GM19351 (cell line): ENCODE measurements around the gene PSPH.
A peak's percentile ranks its signal among the peaks of the same experiment; 100 is the strongest.

ENCODE experiments used
- ATAC-seq: cut with Tn5 transposase; IDR thresholded peaks from one replicate; pipeline ENCODE4 v1.9.1; 2021; ENCODE audit warnings: mild to moderate bottlenecking, moderate library complexity; ENCODE audit not compliant: unreplicated experiment

PSPH gene

GRCh38 chr7:56007891-56008290 is 43.4 kb downstream of the PSPH start:
- ATAC-seq = no peak

GRCh38 chr7:56007167-56007652 is 44.0 kb downstream of the PSPH start:
- ATAC-seq = no peak

- no peak for ATAC-seq
These were observed 47.5 kb downstream of the PSPH start for GRCh38 chr7:56003749-56004148.

- no peak for ATAC-seq
These were observed 54.3 kb downstream of the PSPH start for GRCh38 chr7:55996856-55997500.

GRCh38 chr7:55992346-55992745 is 58.9 kb downstream of the PSPH start:
- no peak for ATAC-seq

- ATAC-seq = no peak
These were observed 67.7 kb downstream of the PSPH start for GRCh38 chr7:55983537-55983936.

GRCh38 chr7:55980266-55980665 is 71.0 kb downstream of the PSPH start:
- no peak for ATAC-seq

GRCh38 chr7:55977831-55978230 is 73.4 kb downstream of the PSPH start:
- ATAC-seq = no peak

GRCh38 chr7:55975988-55976633 is 75.1 kb downstream of the PSPH start:
- ATAC-seq = no peak

- ATAC-seq = no peak
These were observed 77.4 kb downstream of the PSPH start for GRCh38 chr7:55973747-55974250.

GRCh38 chr7:55970978-55971377 is 80.3 kb downstream of the PSPH start:
- ATAC-seq = no peak

GRCh38 chr7:55970561-55970960 is 80.7 kb downstream of the PSPH start:
- ATAC-seq = no peak

- no peak for ATAC-seq
These were observed 81.9 kb downstream of the PSPH start for GRCh38 chr7:55969391-55969790.

GRCh38 chr7:55966851-55967250 is 84.4 kb downstream of the PSPH start:
- no peak for ATAC-seq

GRCh38 chr7:55965805-55966421 is 85.3 kb downstream of the PSPH start:
- ATAC-seq = no peak

GRCh38 chr7:55965100-55965470 is 86.2 kb downstream of the PSPH start:
- ATAC-seq = no peak

- peak; percentile 80 for ATAC-seq
These were observed 86.8 kb downstream of the PSPH start, which contains the start of gene NIPSNAP2 for GRCh38 chr7:55964261-55965099. Gene NIPSNAP2, plus strand, starts transcription at chr7:55964585. Its CDS starts 25 bp downstream, at chr7:55964610.

GRCh38 chr7:55963584-55964168 is 87.6 kb downstream of the PSPH start:
- no peak for ATAC-seq

GRCh38 chr7:55962014-55962413 is 89.2 kb downstream of the PSPH start:
- ATAC-seq = no peak
